ENCODE data around the gene BMP6. TPM values are rescaled to one million over a fixed set of nuclear protein-coding genes. Genes with fewer than 3 reads are reported as not detected.

Gene BMP6
- total RNA-seq, 1 experiment from 2014 or later: 1.6 TPM

GRCh38 chr6:7770111-7770510, 44.2 kb downstream of the BMP6 start:
- ChIA-PET RAD21 (ENCODE audit: low non-redundant PET in 1 of 2, low total read pairs in 2 of 2, uncharacterized antibody in 2 of 2, unreplicated experiment in 2 of 2) (no interaction called here), CTCF (no interaction called here), POLR2A (no interaction called here)
- no peaks in the 10 kb centered on the region for H3K27me3 ChIP-seq (ENCODE audit: insufficient read depth, low read length)
- intact Hi-C loops (cut with micrococcal nuclease): no loop called here
- no peaks in the 10 kb centered on the region for H4K20me1 ChIP-seq (ENCODE audit: insufficient read depth)
- H2AFZ ChIP-seq (ENCODE audit: low read depth, low read length, poor library complexity, severe bottlenecking): no peak overlapping the region
- no peak overlapping the region for H3K4me2 ChIP-seq (ENCODE audit: low read length)
- peaks cover 0 to 7% of the 10 kb centered on the region in 2 experiments; a peak in 2 of 4 replicates for H3K4me1 ChIP-seq (ENCODE audit: control insufficient read depth in 1 of 2, insufficient read depth in 2 of 2, low read length in 2 of 2)
- H3K9me2 ChIP-seq (ENCODE audit: insufficient read depth): no peaks in the 10 kb centered on the region
- no peaks in the 10 kb centered on the region for H3K9me3 ChIP-seq (ENCODE audit: control insufficient read depth in 1 of 2, insufficient read depth in 1 of 2, low read depth in 1 of 2, low read length in 2 of 2)
- BruUV-seq (replicated peaks): no TSS peak
- ATAC-seq: no peak
- H3K9ac ChIP-seq (ENCODE audit: low read length): no peak overlapping the region
- no peak for TF ChIP-seq EZH2phosphoT487 (IDR thresholded peaks at IDR 0.05; ENCODE audit: borderline replicate concordance)
- TF ChIP-seq POLR2A (IDR thresholded peaks at IDR 0.05; ENCODE audit: borderline replicate concordance, extremely low read depth, insufficient read depth, insufficient read length): no peak
- TF ChIP-seq ZNF274 (IDR thresholded peaks at IDR 0.05; ENCODE audit: low read depth, low read length): no peak
- no peak for TF ChIP-seq TCF7L2 (IDR thresholded peaks at IDR 0.05; ENCODE audit: borderline replicate concordance, extremely low read depth, insufficient read depth, insufficient read length)
- no peak for TF ChIP-seq SRF (IDR thresholded peaks at IDR 0.05; ENCODE audit: low read depth)
- TF ChIP-seq EZH2 (IDR thresholded peaks at IDR 0.05): no peak
- no peak for TF ChIP-seq ATF3 (IDR thresholded peaks at IDR 0.05)
- TF ChIP-seq RAD21 (IDR thresholded peaks at IDR 0.05; ENCODE audit: low read depth): no peak
- no peak for TF ChIP-seq POLR2AphosphoS5 (IDR thresholded peaks at IDR 0.05; ENCODE audit: low read depth, low read length)
- TF ChIP-seq ELF1 (IDR thresholded peaks at IDR 0.05; ENCODE audit: borderline replicate concordance, low read depth): no peak
- TF ChIP-seq ZFX (IDR thresholded peaks at IDR 0.05): no peak
- TF ChIP-seq SP1 (IDR thresholded peaks at IDR 0.05; ENCODE audit: low read depth): no peak
- H3K79me2 ChIP-seq (ENCODE audit: insufficient read depth, low read length): no peaks in the 10 kb centered on the region
- H3K4me3 ChIP-seq (replicated peaks in 1 of 2; ENCODE audit: low read depth in 1 of 2, low read length in 2 of 2): no peak overlapping the region
- no peaks in the 10 kb centered on the region for H3K36me3 ChIP-seq (ENCODE audit: control insufficient read depth in 1 of 2, insufficient read depth in 2 of 2, low read length in 2 of 2)
- no peak for DNase-seq (ENCODE audit: low read depth, low spot score)
- H3K27ac ChIP-seq (ENCODE audit: low read depth, low read length): no peak overlapping the region

GRCh38 chr6:7770601-7771000, 44.7 kb downstream of the BMP6 start:
- Histone ChIP-seq H3K9me3 (ENCODE audit: control insufficient read depth in 1 of 2, insufficient read depth in 1 of 2, low read depth in 1 of 2, low read length in 2 of 2) (no peaks in the 10 kb centered on the region), H3K9ac (ENCODE audit: low read length) (no peak overlapping the region), H3K36me3 (ENCODE audit: control insufficient read depth in 1 of 2, insufficient read depth in 2 of 2, low read length in 2 of 2) (no peaks in the 10 kb centered on the region), H3K27ac (ENCODE audit: low read depth, low read length) (no peak overlapping the region), H3K4me3 (replicated peaks in 1 of 2; ENCODE audit: low read depth in 1 of 2, low read length in 2 of 2) (no peak overlapping the region), H4K20me1 (ENCODE audit: insufficient read depth) (no peaks in the 10 kb centered on the region), H3K4me2 (ENCODE audit: low read length) (no peak overlapping the region), H3K4me1 (ENCODE audit: control insufficient read depth in 1 of 2, insufficient read depth in 2 of 2, low read length in 2 of 2) (peaks cover 0 to 7% of the 10 kb centered on the region in 2 experiments; a peak in 2 of 4 replicates), H2AFZ (ENCODE audit: low read depth, low read length, poor library complexity, severe bottlenecking) (no peak overlapping the region), H3K27me3 (ENCODE audit: insufficient read depth, low read length) (no peaks in the 10 kb centered on the region), H3K9me2 (ENCODE audit: insufficient read depth) (no peaks in the 10 kb centered on the region), H3K79me2 (ENCODE audit: insufficient read depth, low read length) (no peaks in the 10 kb centered on the region)
- ChIA-PET RAD21 (ENCODE audit: low non-redundant PET in 1 of 2, low total read pairs in 2 of 2, uncharacterized antibody in 2 of 2, unreplicated experiment in 2 of 2) (no interaction called here), CTCF (no interaction called here), POLR2A (no interaction called here)
- ATAC-seq: no peak
- BruUV-seq (replicated peaks): no TSS peak
- intact Hi-C loops (cut with micrococcal nuclease): no loop called here
- DNase-seq (ENCODE audit: low read depth, low spot score): no peak
- no peak for TF ChIP-seq POLR2A (IDR thresholded peaks at IDR 0.05; ENCODE audit: borderline replicate concordance, extremely low read depth, insufficient read depth, insufficient read length)
- TF ChIP-seq POLR2AphosphoS5 (IDR thresholded peaks at IDR 0.05; ENCODE audit: low read depth, low read length): no peak
- TF ChIP-seq ZNF274 (IDR thresholded peaks at IDR 0.05; ENCODE audit: low read depth, low read length): no peak
- TF ChIP-seq EZH2phosphoT487 (IDR thresholded peaks at IDR 0.05; ENCODE audit: borderline replicate concordance): no peak
- TF ChIP-seq ELF1 (IDR thresholded peaks at IDR 0.05; ENCODE audit: borderline replicate concordance, low read depth): no peak
- TF ChIP-seq EZH2 (IDR thresholded peaks at IDR 0.05): no peak
- no peak for TF ChIP-seq ZFX (IDR thresholded peaks at IDR 0.05)
- TF ChIP-seq SRF (IDR thresholded peaks at IDR 0.05; ENCODE audit: low read depth): no peak
- no peak for TF ChIP-seq MAX (IDR thresholded peaks at IDR 0.05)
- TF ChIP-seq REST (IDR thresholded peaks at IDR 0.05; ENCODE audit: low read depth): no peak
- no peak for TF ChIP-seq CBX3 (IDR thresholded peaks at IDR 0.05; ENCODE audit: low read depth)

All from HCT116 (cell line).